Neutrophil (primary cell): Measurements from ENCODE around the gene LRRC41.

Experiments
- H3K27ac ChIP-seq: fragments of 200-600 bp; sonication (generic); 2 replicates; pipeline ENCODE4 v1.5.1; 2016; ENCODE audit warnings: mild to moderate bottlenecking, moderate library complexity
- H3K27me3 ChIP-seq: fragments of 200-600 bp; sonication (generic); 2 replicates; pipeline ENCODE4 v1.6.0; 2016; ENCODE audit warnings: mild to moderate bottlenecking
- H3K36me3 ChIP-seq: fragments of 200-600 bp; sonication (generic); 2 replicates; pipeline ENCODE4 v1.5.1; 2017
- H3K4me1 ChIP-seq, 2 experiments: fragments of 200-600 bp in 1 of 2; sonication (generic) in 1 of 2; 1 replicate in 1 of 2; 2 replicates in 1 of 2; pipeline versions ENCODE4 v1.5.1 to v1.6.1; 2013 to 2016; ENCODE audit warnings: low read depth in 1 of 2, low read length in 1 of 2, mild to moderate bottlenecking in 1 of 2, moderate library complexity in 1 of 2; ENCODE audit not compliant: control insufficient read depth in 1 of 2, insufficient read depth in 1 of 2
- H3K4me3 ChIP-seq, 2 experiments: fragments of 200-600 bp in 1 of 2; sonication (generic) in 1 of 2; 1 replicate in 1 of 2; 2 replicates in 1 of 2; pipeline ENCODE4 v1.5.1; 2013 to 2016; ENCODE audit warnings: low read depth in 1 of 2, low read length in 1 of 2, mild to moderate bottlenecking in 1 of 2, moderate library complexity in 1 of 2
- H3K9me3 ChIP-seq: fragments of 200-600 bp; sonication (generic); 2 replicates; pipeline ENCODE4 v1.5.1; 2016
- CTCF ChIP-seq: fragments of 200-600 bp; sonication (generic); IDR thresholded peaks from 2 replicates; pipeline ENCODE4 v1.5.1; 2016; ENCODE audit warnings: antibody characterized with exemption

Gene LRRC41, protein sequence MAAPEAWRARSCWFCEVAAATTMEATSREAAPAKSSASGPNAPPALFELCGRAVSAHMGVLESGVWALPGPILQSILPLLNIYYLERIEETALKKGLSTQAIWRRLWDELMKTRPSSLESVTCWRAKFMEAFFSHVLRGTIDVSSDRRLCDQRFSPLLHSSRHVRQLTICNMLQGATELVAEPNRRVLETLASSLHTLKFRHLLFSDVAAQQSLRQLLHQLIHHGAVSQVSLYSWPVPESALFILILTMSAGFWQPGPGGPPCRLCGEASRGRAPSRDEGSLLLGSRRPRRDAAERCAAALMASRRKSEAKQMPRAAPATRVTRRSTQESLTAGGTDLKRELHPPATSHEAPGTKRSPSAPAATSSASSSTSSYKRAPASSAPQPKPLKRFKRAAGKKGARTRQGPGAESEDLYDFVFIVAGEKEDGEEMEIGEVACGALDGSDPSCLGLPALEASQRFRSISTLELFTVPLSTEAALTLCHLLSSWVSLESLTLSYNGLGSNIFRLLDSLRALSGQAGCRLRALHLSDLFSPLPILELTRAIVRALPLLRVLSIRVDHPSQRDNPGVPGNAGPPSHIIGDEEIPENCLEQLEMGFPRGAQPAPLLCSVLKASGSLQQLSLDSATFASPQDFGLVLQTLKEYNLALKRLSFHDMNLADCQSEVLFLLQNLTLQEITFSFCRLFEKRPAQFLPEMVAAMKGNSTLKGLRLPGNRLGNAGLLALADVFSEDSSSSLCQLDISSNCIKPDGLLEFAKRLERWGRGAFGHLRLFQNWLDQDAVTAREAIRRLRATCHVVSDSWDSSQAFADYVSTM

DNA sequence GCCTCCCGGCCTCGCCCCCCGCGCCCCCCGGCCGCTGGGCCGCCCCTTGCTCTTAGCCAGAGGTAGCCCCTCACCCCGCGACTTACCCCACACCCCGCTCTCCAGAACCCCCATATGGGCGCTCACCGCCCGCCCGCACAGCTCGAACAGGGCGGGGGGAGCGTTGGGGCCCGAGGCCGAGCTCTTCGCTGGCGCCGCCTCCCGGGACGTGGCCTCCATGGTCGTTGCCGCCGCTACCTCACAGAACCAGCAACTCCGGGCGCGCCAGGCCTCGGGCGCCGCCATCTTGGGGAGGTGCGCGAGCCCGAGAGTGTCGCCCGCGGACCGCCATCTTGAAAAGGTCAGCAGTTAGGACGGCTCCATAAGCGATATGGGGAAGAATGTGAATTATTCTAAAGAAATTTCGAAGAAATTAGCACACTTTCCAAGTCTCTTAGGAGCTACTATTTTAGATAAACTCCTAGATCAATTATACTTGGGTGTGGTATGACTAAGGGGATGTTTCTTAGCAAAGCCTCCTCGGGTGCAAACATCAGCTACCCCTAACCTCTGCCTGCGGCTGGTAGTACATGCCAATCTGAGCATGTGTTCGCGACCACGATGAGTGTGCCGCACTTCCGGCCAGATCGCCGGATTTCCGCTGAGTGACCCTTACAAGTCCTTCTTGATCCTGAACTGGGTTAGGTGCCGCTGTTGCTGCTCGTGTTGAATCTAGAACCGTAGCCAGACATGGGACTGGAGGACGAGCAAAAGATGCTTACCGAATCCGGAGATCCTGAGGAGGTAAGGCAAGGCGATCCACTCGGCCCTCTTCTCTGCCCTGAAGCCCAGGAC lies at the start of gene LRRC41, which contains the start of gene UQCRH:
LRRC41 (minus strand) TSS at position 579 of the 834 bp plus-strand sequence; CDS start at position 285, 294 bp downstream.
UQCRH (plus strand) TSS at position 661 of the 834 bp plus-strand sequence; CDS start at position 730, 69 bp downstream.
- Histone ChIP-seq H3K27ac (peak within 1 kb of the TSS; percentile 91), H3K4me3 (peak within 1 kb of the TSS; percentile 82 to 91), H3K27me3 (no peaks in the 10 kb centered on the region), H3K9me3 (no peaks in the 10 kb centered on the region), H3K4me1 (peaks cover 49% of the 10 kb centered on the region in 2 experiments), H3K36me3 (no peaks in the 10 kb centered on the region)
- TF ChIP-seq CTCF: peak; percentile 51

GRCh38 chr1:46352363-46352762 lies 48.9 kb upstream of the LRRC41 start:
- TF ChIP-seq CTCF: no peak
- peaks cover 5% of the 10 kb centered on the region for H3K36me3 ChIP-seq
- no peaks in the 10 kb centered on the region for H3K9me3 ChIP-seq
- no peak overlapping the region for H3K27ac ChIP-seq
- H3K27me3 ChIP-seq: no peaks in the 10 kb centered on the region
- peaks cover 23 to 32% of the 10 kb centered on the region in 2 experiments for H3K4me1 ChIP-seq
- no peak overlapping the region for H3K4me3 ChIP-seq

- TF ChIP-seq CTCF: no peak
- H3K27ac ChIP-seq: peak overlapping the region; percentile 21
- H3K4me3 ChIP-seq: no peak overlapping the region
- peaks cover 21 to 25% of the 10 kb centered on the region in 2 experiments for H3K4me1 ChIP-seq
- no peaks in the 10 kb centered on the region for H3K27me3 ChIP-seq
- H3K36me3 ChIP-seq: peaks cover 6% of the 10 kb centered on the region
- no peaks in the 10 kb centered on the region for H3K9me3 ChIP-seq
Observed at GRCh38 chr1:46345281-46345680, 41.9 kb upstream of the LRRC41 start.

DNA sequence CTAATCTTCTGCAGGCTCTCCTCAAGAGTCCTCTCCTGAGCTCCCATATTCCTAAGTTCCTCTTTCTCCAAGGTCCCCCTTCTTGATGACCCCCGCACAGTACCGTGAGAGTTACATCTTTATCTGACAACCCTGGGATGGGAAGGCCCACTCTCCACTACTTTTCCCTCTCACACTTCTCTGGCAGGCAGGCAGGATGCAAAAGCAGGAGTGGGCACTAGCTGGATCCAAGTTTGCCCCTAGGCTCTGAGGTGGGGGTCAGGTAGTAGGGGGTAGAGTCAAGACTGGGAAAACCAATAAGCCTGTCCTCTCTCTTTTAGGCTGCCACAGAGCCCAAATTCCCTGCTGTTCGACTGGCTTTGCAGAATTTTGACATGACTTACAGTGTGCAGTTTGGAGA lies 41.1 kb upstream of the LRRC41 start:
- H3K4me3 ChIP-seq: no peak overlapping the region
- peaks cover 6% of the 10 kb centered on the region for H3K36me3 ChIP-seq
- H3K4me1 ChIP-seq: peaks cover 20 to 23% of the 10 kb centered on the region in 2 experiments
- no peak for TF ChIP-seq CTCF
- H3K27ac ChIP-seq: no peak overlapping the region
- no peaks in the 10 kb centered on the region for H3K9me3 ChIP-seq
- H3K27me3 ChIP-seq: no peaks in the 10 kb centered on the region

- peaks cover 6% of the 10 kb centered on the region for H3K36me3 ChIP-seq
- no peak for TF ChIP-seq CTCF
- no peak overlapping the region for H3K4me3 ChIP-seq
- H3K27ac ChIP-seq: no peak overlapping the region
- H3K9me3 ChIP-seq: no peaks in the 10 kb centered on the region
- no peaks in the 10 kb centered on the region for H3K27me3 ChIP-seq
- peaks cover 18 to 23% of the 10 kb centered on the region in 2 experiments for H3K4me1 ChIP-seq
Observed at GRCh38 chr1:46343705-46344104, 40.3 kb upstream of the LRRC41 start.
